Epithelial cell of proximal tubule (primary cell): ENCODE data around the gene PDZD8. TPM values are rescaled to one million over a fixed set of nuclear protein-coding genes. Genes with fewer than 3 reads are reported as not detected.

Source experiments
- DNase-seq: peaks from one replicate; pipeline ENCODE4 v3.0.0-alpha.2; 2011; ENCODE audit warnings: low read depth
- H3K4me3 ChIP-seq: 2 replicates; pipeline ENCODE4 v1.5.1; 2011; ENCODE audit warnings: low read depth, mild to moderate bottlenecking, low read length
- total RNA-seq: library from RNA; depleted of rRNA; stranded (reverse); fragments of >200 nt; gene quantifications from 2 replicates; pipeline ENCODE4 v1.2.3, GENCODE V29; 2015
- TF ChIP-seq, protein P1 (sequence below): conservative IDR thresholded peaks from 2 replicates; pipeline ENCODE4 v1.5.1; 2012; ENCODE audit warnings: low read depth, mild to moderate bottlenecking, low read length

Gene PDZD8
- total RNA-seq, 1 donor from 2014 or later: 23.6 TPM

GRCh38 chr10:117275121-117275520 lies 100.1 kb downstream of the PDZD8 start:
- no peak for DNase-seq
- TF ChIP-seq, protein P1, sequence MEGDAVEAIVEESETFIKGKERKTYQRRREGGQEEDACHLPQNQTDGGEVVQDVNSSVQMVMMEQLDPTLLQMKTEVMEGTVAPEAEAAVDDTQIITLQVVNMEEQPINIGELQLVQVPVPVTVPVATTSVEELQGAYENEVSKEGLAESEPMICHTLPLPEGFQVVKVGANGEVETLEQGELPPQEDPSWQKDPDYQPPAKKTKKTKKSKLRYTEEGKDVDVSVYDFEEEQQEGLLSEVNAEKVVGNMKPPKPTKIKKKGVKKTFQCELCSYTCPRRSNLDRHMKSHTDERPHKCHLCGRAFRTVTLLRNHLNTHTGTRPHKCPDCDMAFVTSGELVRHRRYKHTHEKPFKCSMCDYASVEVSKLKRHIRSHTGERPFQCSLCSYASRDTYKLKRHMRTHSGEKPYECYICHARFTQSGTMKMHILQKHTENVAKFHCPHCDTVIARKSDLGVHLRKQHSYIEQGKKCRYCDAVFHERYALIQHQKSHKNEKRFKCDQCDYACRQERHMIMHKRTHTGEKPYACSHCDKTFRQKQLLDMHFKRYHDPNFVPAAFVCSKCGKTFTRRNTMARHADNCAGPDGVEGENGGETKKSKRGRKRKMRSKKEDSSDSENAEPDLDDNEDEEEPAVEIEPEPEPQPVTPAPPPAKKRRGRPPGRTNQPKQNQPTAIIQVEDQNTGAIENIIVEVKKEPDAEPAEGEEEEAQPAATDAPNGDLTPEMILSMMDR: no peak
- H3K4me3 ChIP-seq: no peak overlapping the region

GRCh38 chr10:117274509-117274908 lies 100.7 kb downstream of the PDZD8 start:
- H3K4me3 ChIP-seq: no peak overlapping the region
- TF ChIP-seq, protein P1: no peak
- no peak for DNase-seq

- no peak overlapping the region for H3K4me3 ChIP-seq
- TF ChIP-seq, protein P1: no peak
- no peak for DNase-seq
Observed at GRCh38 chr10:117273980-117274379, 101.3 kb downstream of the PDZD8 start.

GRCh38 chr10:117272195-117273076 lies 102.8 kb downstream of the PDZD8 start:
- H3K4me3 ChIP-seq: no peak overlapping the region
- no peak for DNase-seq
- TF ChIP-seq, protein P1: no peak

DNA sequence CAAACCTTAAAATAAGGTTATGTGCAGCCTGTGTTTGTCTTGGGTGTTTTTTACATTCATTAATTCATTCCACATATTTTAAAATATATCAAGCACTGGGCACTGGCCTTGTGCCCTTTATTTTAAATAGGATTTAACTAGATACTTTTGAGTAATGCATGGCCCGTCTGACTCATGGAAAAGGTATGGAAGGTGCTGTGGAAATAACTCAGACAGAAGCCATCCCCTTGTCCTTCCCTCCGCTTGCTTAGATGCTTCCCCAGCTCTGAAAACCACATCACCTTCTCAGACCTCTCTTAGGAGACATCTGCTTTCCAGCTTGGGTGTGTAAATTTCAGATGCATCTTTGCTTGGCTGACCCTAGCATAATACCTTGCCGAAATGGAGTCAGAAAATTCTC lies 103.8 kb downstream of the PDZD8 start:
- DNase-seq: no peak
- H3K4me3 ChIP-seq: no peak overlapping the region
- TF ChIP-seq, protein P1: no peak

DNA sequence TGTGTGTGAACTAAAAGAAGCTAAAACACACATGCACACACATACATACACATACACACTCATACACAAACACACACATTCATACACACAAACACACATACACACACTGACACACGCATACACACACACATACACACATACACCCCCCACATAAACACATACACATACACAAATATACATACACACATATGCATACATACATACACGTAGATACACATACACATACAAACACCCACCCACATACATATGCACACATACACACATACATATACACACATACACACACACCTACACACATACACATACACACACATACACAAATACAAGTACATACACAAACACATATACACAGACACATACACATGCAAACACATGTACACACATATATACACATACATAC lies 106.3 kb downstream of the PDZD8 start:
- DNase-seq: no peak
- TF ChIP-seq, protein P1: no peak
- no peak overlapping the region for H3K4me3 ChIP-seq

DNA sequence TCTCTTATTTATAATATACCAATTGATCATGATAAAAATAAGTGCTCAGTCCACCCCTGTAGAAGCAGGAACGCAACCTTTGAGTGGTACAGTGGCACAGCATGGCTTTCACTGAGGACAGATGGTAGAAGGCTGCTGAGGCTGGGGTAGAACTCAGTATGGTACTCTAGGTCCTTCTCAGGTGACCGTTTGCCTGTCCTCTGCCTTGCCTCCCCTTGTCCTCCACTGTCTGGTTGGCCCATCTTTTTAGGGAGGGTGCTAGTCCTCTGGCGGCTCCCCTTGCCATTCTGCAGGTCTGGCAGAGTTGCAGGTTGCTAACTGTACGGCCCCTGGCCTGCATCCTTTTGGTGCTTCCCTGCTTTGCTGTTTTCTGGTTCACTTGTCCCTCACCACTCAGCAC lies 107.0 kb downstream of the PDZD8 start:
- TF ChIP-seq, protein P1: no peak
- no peak overlapping the region for H3K4me3 ChIP-seq
- DNase-seq: no peak
